Fibroblast of villous mesenchyme (primary cell): ENCODE measurements around the gene CDH23. TPM values are rescaled to one million over a fixed set of nuclear protein-coding genes. Genes with fewer than 3 reads are reported as not detected.

Source experiments
- DNase-seq: peaks from one replicate; pipeline ENCODE4 v3.0.0-alpha.2; 2010; ENCODE audit warnings: low read depth
- H3K4me3 ChIP-seq: 2 replicates; pipeline ENCODE4 v1.5.1; 2011; ENCODE audit warnings: low read depth, mild to moderate bottlenecking, low read length
- total RNA-seq: library from RNA; depleted of rRNA; stranded (reverse); fragments of >200 nt; gene quantifications from 2 replicates; pipeline ENCODE4 v1.2.3, GENCODE V29; 2012
- TF ChIP-seq, protein P1 (sequence below): IDR thresholded peaks from 2 replicates; pipeline ENCODE4 v1.5.1; 2012; ENCODE audit warnings: low read depth, mild to moderate bottlenecking, low read length; ENCODE audit not compliant: insufficient read depth

The CDH23 gene
- total RNA-seq, 1 donor, result under 0.01 TPM

DNA sequence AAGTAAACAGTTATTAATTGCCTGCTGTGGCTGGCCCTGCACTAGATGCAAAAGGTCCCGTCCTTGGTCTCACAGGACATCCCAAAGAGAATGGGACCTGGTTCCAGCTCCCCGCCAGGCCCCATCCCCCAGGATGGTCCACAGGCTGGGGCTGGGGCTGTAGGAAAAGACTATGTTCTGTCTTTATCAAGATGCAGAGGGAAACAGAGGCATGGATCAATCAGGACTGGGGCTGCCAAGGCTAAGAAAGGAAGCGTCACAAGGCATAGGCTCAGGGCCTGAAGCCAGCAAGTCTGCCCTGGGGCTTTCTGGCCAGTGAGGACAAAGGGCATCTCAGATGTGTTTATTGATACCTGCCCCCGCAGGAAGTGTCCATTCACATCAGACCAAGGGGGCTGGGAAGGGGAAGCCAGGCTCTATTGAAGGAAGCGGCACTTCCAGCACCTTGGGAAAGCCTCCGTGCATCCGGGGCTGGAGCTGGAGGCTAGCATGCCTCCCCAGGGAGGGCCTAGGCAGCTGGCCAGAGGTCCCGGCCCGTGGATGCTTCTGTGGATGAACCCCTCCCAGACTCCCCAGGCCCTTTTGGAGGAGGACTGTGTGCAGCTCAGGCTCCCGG, 370.8 kb downstream of the CDH23 start:
- peak; percentile 55 for DNase-seq
- no peak overlapping the region for H3K4me3 ChIP-seq
- TF ChIP-seq, protein P1, sequence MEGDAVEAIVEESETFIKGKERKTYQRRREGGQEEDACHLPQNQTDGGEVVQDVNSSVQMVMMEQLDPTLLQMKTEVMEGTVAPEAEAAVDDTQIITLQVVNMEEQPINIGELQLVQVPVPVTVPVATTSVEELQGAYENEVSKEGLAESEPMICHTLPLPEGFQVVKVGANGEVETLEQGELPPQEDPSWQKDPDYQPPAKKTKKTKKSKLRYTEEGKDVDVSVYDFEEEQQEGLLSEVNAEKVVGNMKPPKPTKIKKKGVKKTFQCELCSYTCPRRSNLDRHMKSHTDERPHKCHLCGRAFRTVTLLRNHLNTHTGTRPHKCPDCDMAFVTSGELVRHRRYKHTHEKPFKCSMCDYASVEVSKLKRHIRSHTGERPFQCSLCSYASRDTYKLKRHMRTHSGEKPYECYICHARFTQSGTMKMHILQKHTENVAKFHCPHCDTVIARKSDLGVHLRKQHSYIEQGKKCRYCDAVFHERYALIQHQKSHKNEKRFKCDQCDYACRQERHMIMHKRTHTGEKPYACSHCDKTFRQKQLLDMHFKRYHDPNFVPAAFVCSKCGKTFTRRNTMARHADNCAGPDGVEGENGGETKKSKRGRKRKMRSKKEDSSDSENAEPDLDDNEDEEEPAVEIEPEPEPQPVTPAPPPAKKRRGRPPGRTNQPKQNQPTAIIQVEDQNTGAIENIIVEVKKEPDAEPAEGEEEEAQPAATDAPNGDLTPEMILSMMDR, result no peak

DNA sequence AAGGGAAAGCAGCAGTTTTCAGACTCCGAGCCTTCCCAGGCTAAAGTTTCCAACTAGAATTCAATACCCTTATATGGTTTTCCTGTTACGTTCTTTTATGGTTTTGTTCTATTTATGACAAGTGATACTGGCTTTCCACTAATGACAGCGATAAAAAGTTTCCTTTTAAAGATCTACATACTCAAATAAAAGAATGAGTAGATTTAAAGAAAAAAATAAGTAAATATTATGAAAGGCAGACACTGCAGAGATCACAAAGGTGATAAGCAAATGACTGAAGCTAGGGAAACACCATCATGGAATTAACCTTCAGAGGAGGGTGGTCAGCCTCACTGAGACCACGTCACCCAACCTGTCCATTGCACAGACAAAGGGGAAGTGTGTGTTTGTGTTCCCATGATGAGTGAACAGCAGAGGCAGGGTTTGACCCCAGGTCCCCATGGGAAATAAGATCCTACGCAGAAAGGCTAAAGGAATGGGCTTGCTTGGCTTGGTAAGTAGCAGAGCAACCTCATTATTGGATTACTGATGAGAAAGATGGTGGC, 372.6 kb downstream of the CDH23 start:
- H3K4me3 ChIP-seq, result peak overlapping the region; percentile 44
- TF ChIP-seq, protein P1, result no peak
- peak; percentile 72 for DNase-seq

DNA sequence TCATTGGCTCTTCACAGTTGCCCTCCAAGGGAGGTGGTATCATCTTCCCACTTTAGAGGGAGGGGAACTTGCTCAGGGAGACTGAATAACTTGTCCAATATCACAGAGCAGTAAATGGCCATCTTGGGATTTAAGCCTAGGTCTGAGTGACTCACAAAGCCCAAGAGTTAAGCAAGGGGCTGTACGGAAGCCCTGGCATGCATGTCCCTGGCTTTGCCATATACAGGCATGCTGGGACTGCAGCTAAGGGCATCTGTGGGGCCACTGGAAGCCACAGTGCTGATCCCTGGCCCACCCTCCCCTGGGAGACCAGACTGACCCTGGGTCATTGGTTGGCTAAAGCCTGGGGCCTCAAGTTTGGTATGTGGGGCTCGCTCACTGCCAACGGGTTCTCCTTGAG, 373.5 kb downstream of the CDH23 start:
- DNase-seq, result peak; percentile 71
- H3K4me3 ChIP-seq, result no peak overlapping the region
- TF ChIP-seq, protein P1, result no peak

DNA sequence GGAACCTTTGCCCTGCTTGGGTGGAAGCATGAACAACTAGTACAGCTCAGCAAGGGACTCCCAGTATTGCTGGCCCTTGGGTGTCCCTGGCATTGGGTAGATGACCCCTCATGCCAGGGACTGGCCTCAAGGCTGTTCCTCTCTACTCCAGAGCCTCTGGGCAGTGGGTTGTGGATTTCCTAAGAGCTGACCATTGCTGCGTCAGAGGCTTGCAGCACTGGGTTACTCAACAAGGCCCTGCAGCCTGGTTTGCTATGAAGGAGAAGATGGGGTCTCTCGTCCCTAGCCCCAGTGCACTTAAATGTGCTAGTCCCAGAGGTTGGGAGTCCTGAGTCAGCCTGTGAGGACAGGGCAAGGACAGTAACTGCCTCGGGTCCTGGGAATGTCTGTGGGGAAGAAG, 374.1 kb downstream of the CDH23 start:
- no peak overlapping the region for H3K4me3 ChIP-seq
- peak; percentile 80 for DNase-seq
- TF ChIP-seq, protein P1, result no peak

DNA sequence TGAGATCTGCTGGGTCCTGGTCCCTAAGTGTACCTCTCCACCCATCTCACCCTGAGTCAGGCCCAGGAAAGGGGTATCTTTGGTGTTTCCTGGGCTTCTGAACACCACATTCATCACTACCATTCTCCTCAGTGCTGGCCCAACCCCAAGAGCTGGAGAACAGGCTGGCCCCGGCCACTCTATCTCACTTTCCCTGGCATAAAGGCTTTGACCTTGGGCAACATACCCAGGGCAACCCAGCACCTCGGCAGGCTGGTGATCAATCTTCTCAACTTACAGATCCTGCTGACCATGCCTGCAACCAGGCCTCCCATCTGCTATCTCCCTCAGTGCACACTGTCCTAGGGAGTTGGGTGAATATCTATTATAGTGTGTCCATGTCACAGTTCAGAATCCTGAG, 374.5 kb downstream of the CDH23 start:
- DNase-seq, result no peak
- TF ChIP-seq, protein P1, result no peak
- H3K4me3 ChIP-seq, result no peak overlapping the region

DNA sequence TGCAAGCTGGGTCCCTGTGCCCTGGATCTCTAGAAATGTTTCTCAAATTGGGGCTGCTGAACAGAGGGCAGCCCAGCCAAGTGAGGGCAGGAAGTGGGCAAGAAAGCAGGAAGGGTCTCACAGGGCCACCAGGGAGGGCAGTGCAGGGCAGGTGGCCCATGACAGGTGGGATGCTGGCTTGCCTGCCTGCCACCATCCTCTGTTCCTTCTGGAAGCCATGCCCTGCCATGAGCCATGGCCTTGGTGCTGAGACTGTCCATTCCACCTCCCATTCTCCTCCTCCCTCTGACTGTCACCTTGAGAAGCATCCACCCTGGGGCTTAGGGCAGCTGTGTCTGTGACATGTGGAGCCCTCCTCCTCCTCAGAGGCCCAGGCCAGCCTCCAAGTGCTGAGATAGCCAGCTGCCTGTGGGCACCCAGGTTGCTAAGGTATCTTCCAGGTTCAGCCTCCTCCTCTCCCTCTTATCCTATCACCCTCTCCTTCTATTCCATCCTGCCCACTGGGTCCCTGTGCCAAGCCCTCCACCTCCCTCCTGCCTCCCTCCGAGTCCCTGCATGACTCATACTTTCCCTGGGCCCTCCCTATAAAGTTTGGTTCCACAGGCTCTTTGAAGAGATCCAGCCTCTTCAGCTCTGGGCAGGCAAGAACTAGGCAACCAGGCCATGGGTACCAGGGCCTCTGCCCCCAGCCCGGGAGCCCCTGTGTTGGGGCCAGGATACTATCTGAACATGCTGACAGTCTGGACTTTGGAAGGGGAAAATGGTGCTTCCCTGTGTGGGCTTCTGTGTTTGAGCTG, 375.3 kb downstream of the CDH23 start:
- TF ChIP-seq, protein P1, result no peak
- H3K4me3 ChIP-seq, result peak overlapping the region; percentile 80

More for the DNA sequence above, 375.3 kb downstream of the CDH23 start:
- DNase-seq, result peak; percentile 79
